Neuron (in vitro differentiated cells): ENCODE results near the gene GBP3.
"Not testable (repeated sequence)": the region's sequence is repeated elsewhere in the genome, so short reads cannot be mapped to it uniquely, and the experiment has no call there.

Experiments used
- H2AFZ ChIP-seq: one replicate; pipeline ENCODE4 v1.6.1; 2013; ENCODE audit warnings: low read depth, mild to moderate bottlenecking, inconsistent platforms, low read length, moderate library complexity
- H3K27me3 ChIP-seq: one replicate; pipeline ENCODE4 v1.6.1; 2013; ENCODE audit warnings: low read length; ENCODE audit not compliant: insufficient read depth
- H3K36me3 ChIP-seq: one replicate; pipeline ENCODE4 v1.6.1; 2013; ENCODE audit warnings: low read length; ENCODE audit not compliant: insufficient read depth
- H3K4me1 ChIP-seq: one replicate; pipeline ENCODE4 v1.6.1; 2013; ENCODE audit warnings: low read length; ENCODE audit not compliant: insufficient read depth
- H3K4me3 ChIP-seq: 2 replicates; pipeline ENCODE4 v1.5.1; 2013; ENCODE audit warnings: mild to moderate bottlenecking, low read length, moderate library complexity
- H3K9me3 ChIP-seq: one replicate; pipeline ENCODE4 v1.6.1; 2013; ENCODE audit warnings: low read length

The GBP3 gene

GRCh38 chr1:89047734-89048133, 25.1 kb upstream of the GBP3 start:
- no peaks in the 10 kb centered on the region for H3K36me3 ChIP-seq
- H2AFZ ChIP-seq = no peak overlapping the region
- no peaks in the 10 kb centered on the region for H3K27me3 ChIP-seq
- H3K9me3 ChIP-seq = peaks cover 2% of the 10 kb centered on the region
- H3K4me3 ChIP-seq = no peak overlapping the region
- no peaks in the 10 kb centered on the region for H3K4me1 ChIP-seq

GRCh38 chr1:89046318-89047183, 23.9 kb upstream of the GBP3 start:
- not testable (repeated sequence) for H3K36me3 ChIP-seq, H3K4me1 ChIP-seq, H3K27me3 ChIP-seq, H3K9me3 ChIP-seq, H2AFZ ChIP-seq, H3K4me3 ChIP-seq

GRCh38 chr1:89044970-89045721, 22.5 kb upstream of the GBP3 start:
- H3K36me3 ChIP-seq = no peaks in the 10 kb centered on the region
- no peak overlapping the region for H3K4me3 ChIP-seq
- no peaks in the 10 kb centered on the region for H3K4me1 ChIP-seq
- H3K9me3 ChIP-seq = peaks cover 2% of the 10 kb centered on the region
- H3K27me3 ChIP-seq = no peaks in the 10 kb centered on the region
- H2AFZ ChIP-seq = no peak overlapping the region

GRCh38 chr1:89043940-89044339, 21.3 kb upstream of the GBP3 start:
- Histone ChIP-seq H3K4me3 (no peak overlapping the region), H3K36me3 (no peaks in the 10 kb centered on the region), H2AFZ (no peak overlapping the region), H3K9me3 (peaks cover 2% of the 10 kb centered on the region), H3K4me1 (no peaks in the 10 kb centered on the region), H3K27me3 (no peaks in the 10 kb centered on the region)

GRCh38 chr1:89042491-89042890, 19.8 kb upstream of the GBP3 start:
- no peak overlapping the region for H2AFZ ChIP-seq
- no peaks in the 10 kb centered on the region for H3K4me1 ChIP-seq
- no peaks in the 10 kb centered on the region for H3K36me3 ChIP-seq
- H3K4me3 ChIP-seq = no peak overlapping the region
- no peaks in the 10 kb centered on the region for H3K27me3 ChIP-seq
- peaks cover 2% of the 10 kb centered on the region for H3K9me3 ChIP-seq

GRCh38 chr1:89041721-89042120, 19.1 kb upstream of the GBP3 start:
- Histone ChIP-seq H3K36me3 (no peaks in the 10 kb centered on the region), H3K4me3 (no peak overlapping the region), H3K9me3 (peaks cover 2% of the 10 kb centered on the region), H2AFZ (no peak overlapping the region), H3K4me1 (no peaks in the 10 kb centered on the region), H3K27me3 (no peaks in the 10 kb centered on the region)

- H3K4me3 ChIP-seq = no peak overlapping the region
Measured at GRCh38 chr1:89041119-89041641, 18.5 kb upstream of the GBP3 start.

GRCh38 chr1:89040315-89040626, 17.6 kb upstream of the GBP3 start:
- Histone ChIP-seq H3K4me3 (no peak overlapping the region), H3K4me1 (no peaks in the 10 kb centered on the region), H3K9me3 (peaks cover 2% of the 10 kb centered on the region), H3K36me3 (no peaks in the 10 kb centered on the region), H3K27me3 (no peaks in the 10 kb centered on the region), H2AFZ (no peak overlapping the region)

More at GRCh38 chr1:89041119-89041641, 18.5 kb upstream of the GBP3 start:
- Histone ChIP-seq H3K36me3 (no peaks in the 10 kb centered on the region), H3K4me1 (no peaks in the 10 kb centered on the region), H2AFZ (no peak overlapping the region), H3K9me3 (peaks cover 2% of the 10 kb centered on the region), H3K27me3 (no peaks in the 10 kb centered on the region)

- Histone ChIP-seq H3K27me3 (no peaks in the 10 kb centered on the region), H2AFZ (no peak overlapping the region), H3K9me3 (no peaks in the 10 kb centered on the region), H3K36me3 (no peaks in the 10 kb centered on the region), H3K4me1 (no peaks in the 10 kb centered on the region), H3K4me3 (no peak overlapping the region)
Measured at GRCh38 chr1:89037186-89037585, 14.5 kb upstream of the GBP3 start.

- no peaks in the 10 kb centered on the region for H3K9me3 ChIP-seq
- no peak overlapping the region for H2AFZ ChIP-seq
- no peaks in the 10 kb centered on the region for H3K4me1 ChIP-seq
- no peaks in the 10 kb centered on the region for H3K27me3 ChIP-seq
- no peak overlapping the region for H3K4me3 ChIP-seq
- no peaks in the 10 kb centered on the region for H3K36me3 ChIP-seq
Measured at GRCh38 chr1:89035080-89035479, 12.4 kb upstream of the GBP3 start.

GRCh38 chr1:89034004-89034403, 11.3 kb upstream of the GBP3 start:
- not testable (repeated sequence) for H3K4me1 ChIP-seq, H3K27me3 ChIP-seq, H3K36me3 ChIP-seq, H2AFZ ChIP-seq, H3K4me3 ChIP-seq, H3K9me3 ChIP-seq

GRCh38 chr1:89029051-89029450, 6.4 kb upstream of the GBP3 start:
- H2AFZ ChIP-seq, H3K27me3 ChIP-seq: not testable (repeated sequence)

GRCh38 chr1:89025928-89026327, 3.3 kb upstream of the GBP3 start:
- no peak overlapping the region for H3K4me3 ChIP-seq
- no peak overlapping the region for H2AFZ ChIP-seq
- H3K9me3 ChIP-seq = no peaks in the 10 kb centered on the region
- no peaks in the 10 kb centered on the region for H3K36me3 ChIP-seq
- no peaks in the 10 kb centered on the region for H3K4me1 ChIP-seq
- no peaks in the 10 kb centered on the region for H3K27me3 ChIP-seq

More at GRCh38 chr1:89029051-89029450, 6.4 kb upstream of the GBP3 start:
- H3K9me3 ChIP-seq, H3K36me3 ChIP-seq, H3K4me1 ChIP-seq, H3K4me3 ChIP-seq: not testable (repeated sequence)
